ENCODE measurements around the gene CYP8B1.

- TF ChIP-seq CTCF (IDR thresholded peaks at IDR 0.05) (no peak), POLR2AphosphoS5 (IDR thresholded peaks at IDR 0.05) (no peak), EP300 (IDR thresholded peaks at IDR 0.05) (no peak), POLR2A (IDR thresholded peaks at IDR 0.05) (no peak)
Observed at GRCh38 chr3:42850263-42850662, 25.4 kb downstream of the CYP8B1 start.

All from stomach (tissue), 4 donors.